ENCODE measurements around the gene ANLN. TPM values are rescaled to one million over a fixed set of nuclear protein-coding genes. Genes with fewer than 3 reads are reported as not detected.

The ANLN gene
- total RNA-seq, 1 donor from 2014 or later, result 18.4 TPM

GRCh38 chr7:36348256-36348655 lies 41.4 kb upstream of the ANLN start:
- no peak for DNase-seq
- peaks cover 5% of the 10 kb centered on the region for H3K36me3 Mint-ChIP-seq (ENCODE audit: unreplicated experiment)
- H3K27me3 Mint-ChIP-seq (ENCODE audit: unreplicated experiment), result peaks cover 2% of the 10 kb centered on the region
- H3K4me3 Mint-ChIP-seq (ENCODE audit: unreplicated experiment), result no peak overlapping the region
- no peaks in the 10 kb centered on the region for H3K9me3 Mint-ChIP-seq (ENCODE audit: unreplicated experiment)
- H3K4me1 Mint-ChIP-seq (ENCODE audit: low read depth, unreplicated experiment), result no peaks in the 10 kb centered on the region
- TF ChIP-seq CTCF (IDR thresholded peaks at IDR 0.05; ENCODE audit: partially characterized antibody, unreplicated experiment), result no peak
- no peak overlapping the region for H3K27ac Mint-ChIP-seq (ENCODE audit: unreplicated experiment)

GRCh38 chr7:36348771-36349170 lies 40.9 kb upstream of the ANLN start:
- no peak for TF ChIP-seq CTCF (IDR thresholded peaks at IDR 0.05; ENCODE audit: partially characterized antibody, unreplicated experiment)

GRCh38 chr7:36349626-36350025 lies 40.0 kb upstream of the ANLN start:
- H3K4me1 Mint-ChIP-seq (ENCODE audit: low read depth, unreplicated experiment), result no peaks in the 10 kb centered on the region
- no peaks in the 10 kb centered on the region for H3K9me3 Mint-ChIP-seq (ENCODE audit: unreplicated experiment)
- peaks cover 5% of the 10 kb centered on the region for H3K36me3 Mint-ChIP-seq (ENCODE audit: unreplicated experiment)
- TF ChIP-seq CTCF (IDR thresholded peaks at IDR 0.05; ENCODE audit: partially characterized antibody, unreplicated experiment), result no peak
- H3K27ac Mint-ChIP-seq (ENCODE audit: unreplicated experiment), result no peak overlapping the region
- no peak for DNase-seq
- H3K4me3 Mint-ChIP-seq (ENCODE audit: unreplicated experiment), result no peak overlapping the region
- peaks cover 2% of the 10 kb centered on the region for H3K27me3 Mint-ChIP-seq (ENCODE audit: unreplicated experiment)

More at GRCh38 chr7:36348771-36349170, 40.9 kb upstream of the ANLN start:
- no peak overlapping the region for H3K27ac Mint-ChIP-seq (ENCODE audit: unreplicated experiment)
- no peaks in the 10 kb centered on the region for H3K4me1 Mint-ChIP-seq (ENCODE audit: low read depth, unreplicated experiment)
- no peaks in the 10 kb centered on the region for H3K9me3 Mint-ChIP-seq (ENCODE audit: unreplicated experiment)
- H3K36me3 Mint-ChIP-seq (ENCODE audit: unreplicated experiment), result peaks cover 5% of the 10 kb centered on the region
- H3K27me3 Mint-ChIP-seq (ENCODE audit: unreplicated experiment), result peaks cover 2% of the 10 kb centered on the region
- H3K4me3 Mint-ChIP-seq (ENCODE audit: unreplicated experiment), result no peak overlapping the region
- DNase-seq, result no peak

DNA sequence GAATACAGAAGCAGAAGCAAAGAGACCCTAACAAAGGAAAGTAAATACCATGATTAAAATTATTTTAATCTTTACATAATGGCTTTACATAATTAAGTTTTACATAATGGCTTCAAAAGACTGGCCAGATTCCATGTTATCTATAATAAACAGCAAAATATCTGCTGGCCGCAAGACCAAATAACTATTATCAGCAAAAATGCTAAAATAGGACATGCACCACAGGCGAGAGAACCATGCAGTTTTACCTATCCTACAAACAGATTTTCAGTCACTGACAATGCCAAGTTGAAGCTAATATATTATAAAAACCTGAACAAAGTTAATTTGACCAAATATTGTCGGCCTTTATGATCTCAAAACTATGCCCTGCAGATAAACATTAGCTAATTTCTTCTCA lies 34.2 kb upstream of the ANLN start:
- Mint-ChIP-seq H3K27ac (ENCODE audit: unreplicated experiment) (no peak overlapping the region), H3K27me3 (ENCODE audit: unreplicated experiment) (peaks cover under 1% of the 10 kb centered on the region), H3K4me1 (ENCODE audit: low read depth, unreplicated experiment) (peaks cover 19% of the 10 kb centered on the region), H3K9me3 (ENCODE audit: unreplicated experiment) (no peaks in the 10 kb centered on the region), H3K36me3 (ENCODE audit: unreplicated experiment) (no peaks in the 10 kb centered on the region), H3K4me3 (ENCODE audit: unreplicated experiment) (no peak overlapping the region)
- no peak for DNase-seq
- no peak for TF ChIP-seq CTCF (IDR thresholded peaks at IDR 0.05; ENCODE audit: partially characterized antibody, unreplicated experiment)

DNA sequence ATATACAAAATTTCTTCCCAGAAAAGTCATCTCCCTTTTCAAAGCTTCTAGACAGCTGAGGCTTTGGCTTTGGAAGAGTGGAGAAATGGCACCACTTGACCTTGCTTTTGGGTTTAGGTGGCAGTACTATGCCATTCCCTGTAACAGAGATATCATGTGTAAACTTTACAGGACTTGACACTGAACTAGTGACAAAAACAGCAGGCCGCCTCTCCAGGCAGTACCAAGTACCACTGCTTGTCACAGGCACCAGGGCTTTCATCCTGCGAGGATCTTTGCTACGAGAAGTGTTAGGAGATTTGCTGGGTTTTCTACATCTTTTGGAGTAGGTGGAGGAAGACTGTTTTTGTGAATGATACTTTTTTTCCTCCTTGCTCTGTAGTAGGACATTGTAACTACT lies 32.6 kb upstream of the ANLN start:
- no peak for DNase-seq
- Mint-ChIP-seq H3K9me3 (ENCODE audit: unreplicated experiment) (no peaks in the 10 kb centered on the region), H3K4me1 (ENCODE audit: low read depth, unreplicated experiment) (peaks cover 20% of the 10 kb centered on the region), H3K27ac (ENCODE audit: unreplicated experiment) (no peak overlapping the region), H3K36me3 (ENCODE audit: unreplicated experiment) (no peaks in the 10 kb centered on the region), H3K27me3 (ENCODE audit: unreplicated experiment) (peaks cover 1% of the 10 kb centered on the region), H3K4me3 (ENCODE audit: unreplicated experiment) (no peak overlapping the region)
- TF ChIP-seq CTCF (IDR thresholded peaks at IDR 0.05; ENCODE audit: partially characterized antibody, unreplicated experiment), result no peak

Data from glutamatergic neuron (in vitro differentiated cells).